Measurements from ENCODE around the gene GMIP.
"Not testable (repeated sequence)": the region's sequence is repeated elsewhere in the genome, so short reads cannot be mapped to it uniquely, and the experiment has no call there.

The GMIP gene

GRCh38 chr19:19602713-19603324 lies 40.6 kb downstream of the GMIP start:
- no peak for DNase-seq

- DNase-seq: no peak
Measured at GRCh38 chr19:19602136-19602712, 41.2 kb downstream of the GMIP start.

GRCh38 chr19:19600793-19601330 lies 42.6 kb downstream of the GMIP start:
- no peak for DNase-seq

- DNase-seq: not testable (repeated sequence)
Measured at GRCh38 chr19:19598728-19599451, 44.6 kb downstream of the GMIP start.

GRCh38 chr19:19597809-19598306 lies 45.6 kb downstream of the GMIP start:
- DNase-seq: no peak

- no peak for DNase-seq
Measured at GRCh38 chr19:19595171-19595701, 48.2 kb downstream of the GMIP start.

- no peak for DNase-seq
Measured at GRCh38 chr19:19594381-19594780, 49.1 kb downstream of the GMIP start.

- DNase-seq: no peak
Measured at GRCh38 chr19:19592690-19593089, 50.8 kb downstream of the GMIP start.

- no peak for DNase-seq
Measured at GRCh38 chr19:19591133-19591825, 52.2 kb downstream of the GMIP start.

- no peak for DNase-seq
Measured at GRCh38 chr19:19588546-19588945, 54.9 kb downstream of the GMIP start.

- no peak for DNase-seq
Measured at GRCh38 chr19:19587771-19588170, 55.7 kb downstream of the GMIP start.

- DNase-seq: no peak
Measured at GRCh38 chr19:19584356-19584755, 59.1 kb downstream of the GMIP start.

GRCh38 chr19:19582471-19582870 lies 61.0 kb downstream of the GMIP start:
- DNase-seq: no peak

GRCh38 chr19:19581391-19581790 lies 62.1 kb downstream of the GMIP start:
- no peak for DNase-seq

GRCh38 chr19:19580418-19580817 lies 63.0 kb downstream of the GMIP start:
- DNase-seq: no peak

GRCh38 chr19:19579533-19580361 lies 63.7 kb downstream of the GMIP start:
- DNase-seq: no peak

Measured in cortex of kidney (tissue), 1 donor.